HG03521 (cell line): Measurements from ENCODE around the gene PRB3.

Experiments
- ATAC-seq: cut with Tn5 transposase; IDR thresholded peaks from one replicate; pipeline ENCODE4 v1.9.1; 2021; ENCODE audit warnings: mild to moderate bottlenecking, moderate library complexity; ENCODE audit not compliant: unreplicated experiment

The PRB3 gene

GRCh38 chr12:11269607-11270006 lies at the start of gene PRB3:
Gene PRB3 (minus strand): TSS chr12:11269707. CDS start chr12:11269669, 38 bp downstream.
- no peak for ATAC-seq

GRCh38 chr12:11310336-11310735 lies 40.8 kb upstream of the PRB3 start, which contains the start of gene PRB4:
Gene PRB4 (minus strand): TSS chr12:11310436. CDS start chr12:11310398, 38 bp downstream.
- no peak for ATAC-seq

DNA sequence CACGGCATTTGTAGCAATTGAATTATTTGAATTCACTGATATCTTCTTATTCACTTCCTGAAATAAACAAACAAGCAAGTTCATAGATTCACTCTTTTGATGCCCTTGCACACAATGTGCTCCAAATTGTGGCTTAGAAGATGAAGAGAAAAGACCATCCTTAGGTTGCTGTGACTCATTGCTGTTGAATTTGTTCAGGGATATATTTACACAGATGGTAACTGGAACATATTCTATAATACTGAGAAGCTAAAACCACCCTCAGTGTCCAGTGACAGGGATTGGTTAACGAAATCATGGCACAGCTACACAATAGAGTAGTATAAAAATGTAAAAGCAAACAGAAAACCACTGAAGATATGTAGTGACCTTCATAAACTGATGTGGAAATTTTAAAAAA lies 37.6 kb upstream of the PRB3 start:
- ATAC-seq, result no peak

- no peak for ATAC-seq
These were observed 3.9 kb upstream of the PRB3 start for GRCh38 chr12:11273449-11273848.

DNA sequence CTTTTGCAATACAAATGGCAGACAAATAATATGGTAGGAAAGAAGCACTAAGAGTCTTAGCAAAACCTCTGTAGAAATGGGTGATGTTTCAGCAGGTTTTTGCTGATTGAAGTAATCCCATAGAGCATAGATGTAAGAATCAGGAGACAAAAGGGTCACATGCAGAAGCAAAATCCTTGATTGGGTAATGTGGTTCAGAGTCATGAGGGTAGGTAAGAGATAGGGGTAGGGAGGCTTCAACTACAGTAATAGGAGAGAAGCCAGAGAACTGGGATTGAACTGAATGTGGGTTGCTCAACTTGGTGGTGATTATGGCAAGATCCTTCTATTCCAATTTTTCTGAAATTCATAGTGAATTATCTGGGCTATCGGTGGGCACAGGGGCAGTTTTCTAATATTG lies 5.0 kb downstream of the PRB3 start:
- ATAC-seq, result no peak

- ATAC-seq, result no peak
These were observed 23.0 kb downstream of the PRB3 start for GRCh38 chr12:11246489-11246888.

DNA sequence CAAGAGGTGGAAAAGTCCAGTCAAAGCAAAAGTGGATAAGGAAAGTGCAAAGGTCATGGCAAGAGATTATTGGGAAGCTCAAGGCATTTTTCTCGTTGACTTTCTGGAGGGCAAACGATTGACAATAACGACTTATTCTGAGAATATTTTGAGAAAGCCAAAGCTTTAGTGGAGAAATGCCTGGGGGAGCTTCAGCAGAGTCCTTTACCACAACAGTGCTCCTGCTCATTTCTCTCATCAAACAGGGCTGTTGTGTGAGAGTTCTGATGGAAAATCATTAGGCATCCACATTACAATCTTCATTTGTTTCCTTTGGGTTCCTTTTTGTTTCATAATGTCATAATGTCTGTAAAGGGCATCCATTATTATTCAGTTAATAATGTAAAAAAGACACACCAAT lies 26.9 kb downstream of the PRB3 start:
- ATAC-seq, result no peak

DNA sequence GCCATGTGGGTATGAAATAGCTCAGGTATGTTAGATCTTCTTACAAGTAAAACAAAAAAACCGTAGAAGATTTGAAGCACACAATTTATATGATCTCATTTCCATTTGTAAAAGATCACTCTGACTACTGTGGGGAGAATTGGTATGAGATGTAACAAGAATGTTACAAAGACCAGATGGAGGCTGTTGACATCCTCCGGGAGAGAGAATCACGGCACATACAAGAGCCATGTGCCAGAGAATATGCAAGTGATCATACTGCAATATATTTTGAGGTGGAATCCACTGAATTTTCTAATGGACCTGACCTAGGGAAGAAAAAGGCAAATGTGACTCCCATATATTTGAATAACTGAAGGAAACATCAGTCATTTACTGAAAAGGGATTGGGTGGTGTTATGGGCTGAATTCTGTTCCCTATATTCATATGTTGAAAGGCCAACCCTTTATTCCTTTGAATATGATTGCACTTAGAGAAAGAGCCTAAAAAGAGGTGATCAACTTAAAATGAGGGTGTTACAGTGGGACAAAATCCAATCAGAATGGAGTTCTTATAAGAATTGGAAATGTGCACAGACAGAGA lies 29.1 kb downstream of the PRB3 start:
- no peak for ATAC-seq

GRCh38 chr12:11238275-11238674 lies 31.2 kb downstream of the PRB3 start:
- no peak for ATAC-seq

DNA sequence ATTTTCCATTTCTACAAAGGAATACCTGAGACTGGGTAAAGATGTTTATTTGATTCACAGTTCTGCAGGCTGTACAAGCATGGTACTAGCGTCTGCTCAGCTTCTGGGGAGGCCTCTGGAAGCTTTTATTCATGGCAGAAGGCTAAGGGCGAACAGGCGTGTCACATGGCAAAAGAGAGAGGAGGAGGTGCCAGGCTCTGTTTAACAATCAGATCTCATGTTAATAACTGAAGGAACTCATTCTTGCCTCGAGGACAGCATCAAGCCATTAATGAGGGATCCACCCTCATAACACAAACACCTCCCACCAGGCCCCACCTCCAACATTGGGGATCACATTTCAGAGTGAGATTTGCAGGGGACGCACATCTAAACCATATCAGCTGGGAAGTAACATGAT lies 36.0 kb downstream of the PRB3 start:
- ATAC-seq, result no peak

DNA sequence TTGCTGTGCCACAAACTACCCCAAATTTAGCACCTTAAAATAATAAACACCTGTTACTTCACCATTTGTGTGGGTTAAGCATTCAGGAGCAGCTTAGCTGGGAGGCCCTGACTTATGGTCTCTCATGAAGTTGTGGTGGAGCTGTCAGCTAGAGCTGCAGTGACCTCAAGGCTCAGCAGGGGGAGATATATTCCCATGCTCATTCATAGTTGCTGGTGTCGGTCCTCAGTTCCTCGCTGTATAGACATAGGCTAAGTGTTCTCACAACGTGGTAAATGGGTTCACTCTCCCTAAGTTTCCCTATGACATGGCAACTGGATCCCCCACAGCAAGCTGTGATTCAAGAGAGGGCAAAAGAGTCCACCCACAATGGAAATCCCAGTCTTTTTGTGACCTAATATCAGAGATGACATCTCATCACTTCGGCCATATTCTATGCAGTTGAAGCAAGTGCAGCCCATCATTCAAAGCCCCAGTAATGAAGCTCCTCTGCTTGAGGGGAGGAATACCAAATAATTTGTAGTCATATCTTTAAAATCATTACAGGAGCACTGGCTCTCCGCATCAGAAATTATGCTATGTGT lies 41.1 kb downstream of the PRB3 start:
- ATAC-seq, result no peak

DNA sequence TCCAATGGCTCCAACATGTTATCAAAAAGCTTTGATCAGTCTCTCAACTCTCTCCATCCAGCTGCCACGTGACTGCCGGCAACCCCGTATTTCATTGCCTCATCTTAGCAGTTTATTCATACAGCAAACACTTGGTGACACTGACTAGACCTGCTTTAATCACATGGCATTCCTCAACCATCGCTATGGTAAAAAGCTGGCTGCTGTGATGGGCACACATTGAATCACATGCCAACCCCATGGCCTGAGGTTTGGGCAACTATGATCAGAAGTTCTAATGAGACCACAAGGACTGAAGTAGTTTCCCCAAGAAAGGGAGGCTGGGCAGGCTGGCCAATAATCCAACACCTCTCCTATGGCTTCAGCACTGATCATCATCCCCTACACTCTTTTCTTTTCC lies 42.1 kb downstream of the PRB3 start:
- ATAC-seq, result no peak
